ENCODE data around the gene OPHN1. TPM values are rescaled to one million over a fixed set of nuclear protein-coding genes. Genes with fewer than 3 reads are reported as not detected.

The OPHN1 gene
- total RNA-seq, 1 donor from 2014 or later, result 0.04 TPM

DNA sequence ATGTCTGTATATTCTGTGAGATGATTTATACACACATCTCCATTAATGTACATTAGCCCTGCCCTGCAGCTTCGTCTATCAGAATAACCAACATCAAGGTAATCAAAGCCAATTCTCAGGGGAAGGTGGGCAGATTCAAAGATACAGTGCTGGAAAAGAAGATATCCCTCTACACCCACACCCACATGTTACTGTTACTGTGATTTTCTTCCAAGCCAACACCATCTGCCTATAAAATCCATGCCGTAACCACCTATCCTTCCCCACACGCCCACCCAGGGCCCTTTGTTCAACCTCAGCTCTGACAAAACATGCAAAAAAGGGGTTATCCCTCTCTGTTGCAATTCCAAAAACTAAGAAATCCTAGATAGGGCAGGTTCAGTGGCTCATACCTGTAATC, 20.0 kb downstream of the OPHN1 start:
- H3K9me3 Mint-ChIP-seq, result no peaks in the 10 kb centered on the region
- H3K36me3 Mint-ChIP-seq (ENCODE audit: low read depth), result no peaks in the 10 kb centered on the region
- H3K27me3 Mint-ChIP-seq, result no peaks in the 10 kb centered on the region
- no peaks in the 10 kb centered on the region for H3K4me1 Mint-ChIP-seq
- ChIA-PET POLR2A (no interaction called here), CTCF (no interaction called here)
- intact Hi-C loops (cut with micrococcal nuclease), result loop anchor here (10.0 kb wide), 1 partner anchor 58 kb away; no protein-coding TSS in a partner anchor
- TF ChIP-seq, protein P1, sequence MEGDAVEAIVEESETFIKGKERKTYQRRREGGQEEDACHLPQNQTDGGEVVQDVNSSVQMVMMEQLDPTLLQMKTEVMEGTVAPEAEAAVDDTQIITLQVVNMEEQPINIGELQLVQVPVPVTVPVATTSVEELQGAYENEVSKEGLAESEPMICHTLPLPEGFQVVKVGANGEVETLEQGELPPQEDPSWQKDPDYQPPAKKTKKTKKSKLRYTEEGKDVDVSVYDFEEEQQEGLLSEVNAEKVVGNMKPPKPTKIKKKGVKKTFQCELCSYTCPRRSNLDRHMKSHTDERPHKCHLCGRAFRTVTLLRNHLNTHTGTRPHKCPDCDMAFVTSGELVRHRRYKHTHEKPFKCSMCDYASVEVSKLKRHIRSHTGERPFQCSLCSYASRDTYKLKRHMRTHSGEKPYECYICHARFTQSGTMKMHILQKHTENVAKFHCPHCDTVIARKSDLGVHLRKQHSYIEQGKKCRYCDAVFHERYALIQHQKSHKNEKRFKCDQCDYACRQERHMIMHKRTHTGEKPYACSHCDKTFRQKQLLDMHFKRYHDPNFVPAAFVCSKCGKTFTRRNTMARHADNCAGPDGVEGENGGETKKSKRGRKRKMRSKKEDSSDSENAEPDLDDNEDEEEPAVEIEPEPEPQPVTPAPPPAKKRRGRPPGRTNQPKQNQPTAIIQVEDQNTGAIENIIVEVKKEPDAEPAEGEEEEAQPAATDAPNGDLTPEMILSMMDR (IDR thresholded peaks at IDR 0.05), result no peak
- H3K4me3 Mint-ChIP-seq, result no peak overlapping the region
- DNase-seq (no peak), ATAC-seq (ENCODE audit: low read depth) (no peak)
- H3K27ac Mint-ChIP-seq, result no peak overlapping the region

DNA sequence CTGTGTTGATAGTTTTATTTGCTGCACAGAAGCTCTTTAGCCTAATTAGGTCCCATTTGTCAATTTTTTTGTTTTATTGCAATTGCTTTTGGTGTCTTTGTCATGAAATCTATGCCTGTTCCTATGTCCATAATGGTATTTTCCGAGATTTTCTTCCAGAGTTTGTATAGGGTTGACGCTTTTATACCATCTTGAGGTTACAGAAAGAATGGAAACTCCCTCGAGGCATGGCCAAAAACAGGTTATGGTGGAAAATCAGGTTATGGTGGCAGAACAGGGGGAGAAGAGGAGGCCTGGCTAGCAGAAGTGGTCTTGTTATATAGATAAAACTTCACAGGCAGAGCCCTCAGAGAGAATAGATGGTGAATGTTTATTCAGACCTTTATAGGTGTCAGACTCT, 21.6 kb downstream of the OPHN1 start:
- Mint-ChIP-seq H3K9me3 (no peaks in the 10 kb centered on the region), H3K27me3 (no peaks in the 10 kb centered on the region), H3K27ac (no peak overlapping the region), H3K4me1 (no peaks in the 10 kb centered on the region), H3K4me3 (no peak overlapping the region), H3K36me3 (ENCODE audit: low read depth) (no peaks in the 10 kb centered on the region)
- ATAC-seq (ENCODE audit: low read depth) (no peak), DNase-seq (no peak)
- intact Hi-C loops (cut with micrococcal nuclease), result loop anchor here (10.0 kb wide), 1 partner anchor 57 kb away; no protein-coding TSS in a partner anchor
- ChIA-PET CTCF (no interaction called here), POLR2A (no interaction called here)
- TF ChIP-seq, protein P1 (IDR thresholded peaks at IDR 0.05), result no peak

DNA sequence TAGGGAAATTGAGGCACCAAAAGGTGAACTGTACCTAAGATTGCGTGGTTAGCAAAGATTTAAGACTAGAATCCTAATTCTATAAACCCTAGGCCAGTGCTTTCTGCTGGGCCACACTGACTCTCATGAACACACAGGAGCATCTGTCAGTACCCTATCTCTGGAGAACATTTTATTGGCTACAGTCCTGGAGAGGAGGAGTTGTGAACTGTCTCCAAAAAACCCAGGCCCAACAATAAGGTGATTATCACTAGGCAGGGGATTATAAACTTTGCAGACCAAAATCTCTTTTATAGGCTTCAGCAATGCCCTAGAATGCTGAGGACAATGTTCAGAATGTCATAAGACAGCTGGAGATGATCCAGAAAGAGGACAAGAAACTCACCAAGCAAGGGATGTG, 24.1 kb downstream of the OPHN1 start:
- no peaks in the 10 kb centered on the region for H3K4me1 Mint-ChIP-seq
- ATAC-seq (ENCODE audit: low read depth), result no peak

DNA sequence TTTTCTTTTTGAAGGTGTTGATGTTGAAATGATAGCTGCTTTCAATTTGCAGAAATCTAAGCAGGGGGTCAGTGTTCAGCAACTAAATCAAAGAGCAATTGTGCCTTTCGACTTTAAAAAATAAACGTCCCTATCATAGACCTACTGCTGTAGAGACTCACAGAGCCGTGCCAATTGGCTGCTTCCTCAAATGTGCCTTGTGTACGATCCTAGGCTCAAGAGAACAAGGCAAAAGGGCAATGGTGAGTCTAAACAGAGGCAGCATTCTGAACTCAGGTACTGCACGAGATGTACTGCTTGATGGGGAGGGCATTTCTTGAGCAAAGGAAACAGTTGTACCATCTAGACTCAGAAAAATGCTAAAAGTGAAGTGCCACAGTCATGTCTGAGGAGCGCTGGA, 29.8 kb downstream of the OPHN1 start:
- Mint-ChIP-seq H3K4me1 (no peaks in the 10 kb centered on the region), H3K27ac (no peak overlapping the region), H3K27me3 (no peaks in the 10 kb centered on the region), H3K4me3 (no peak overlapping the region), H3K9me3 (no peaks in the 10 kb centered on the region), H3K36me3 (ENCODE audit: low read depth) (no peaks in the 10 kb centered on the region)
- CTCF ChIA-PET, result no interaction called here
- no peak for ATAC-seq (ENCODE audit: low read depth)
- intact Hi-C loops (cut with micrococcal nuclease), result no loop called here
- TF ChIP-seq, protein P1 (IDR thresholded peaks at IDR 0.05), result no peak
- POLR2A ChIA-PET, result no interaction called here
- DNase-seq, result no peak

More for the DNA sequence above, 24.1 kb downstream of the OPHN1 start:
- intact Hi-C loops (cut with micrococcal nuclease), result no loop called here
- Mint-ChIP-seq H3K36me3 (ENCODE audit: low read depth) (no peaks in the 10 kb centered on the region), H3K27me3 (no peaks in the 10 kb centered on the region), H3K27ac (no peak overlapping the region), H3K9me3 (no peaks in the 10 kb centered on the region), H3K4me3 (no peak overlapping the region)
- CTCF ChIA-PET, result no interaction called here
- TF ChIP-seq, protein P1 (IDR thresholded peaks at IDR 0.05), result no peak
- DNase-seq, result no peak
- POLR2A ChIA-PET, result no interaction called here

DNA sequence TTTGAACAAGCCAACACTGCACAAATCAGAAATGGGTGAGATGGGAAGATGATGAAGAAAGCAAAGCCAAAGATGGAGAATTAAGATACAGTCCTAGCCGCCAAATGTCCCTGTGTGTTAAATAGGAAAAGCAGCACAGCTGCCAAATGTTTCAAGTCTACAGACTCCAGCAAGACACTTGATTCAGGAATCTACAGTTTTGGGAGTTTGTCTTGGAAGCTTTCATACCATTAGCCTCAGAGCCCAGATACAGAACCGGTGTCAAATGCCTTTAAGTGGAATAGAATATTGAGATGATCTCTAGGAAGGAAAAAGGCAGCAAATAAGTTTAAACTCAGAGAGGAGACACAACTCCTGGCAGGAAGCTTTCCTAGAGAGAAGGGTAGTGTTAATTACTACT, 30.3 kb downstream of the OPHN1 start:
- ChIA-PET CTCF (no interaction called here), POLR2A (no interaction called here)
- no peak for DNase-seq
- Mint-ChIP-seq H3K27ac (no peak overlapping the region), H3K36me3 (ENCODE audit: low read depth) (no peaks in the 10 kb centered on the region), H3K9me3 (no peaks in the 10 kb centered on the region), H3K27me3 (no peaks in the 10 kb centered on the region), H3K4me3 (no peak overlapping the region), H3K4me1 (no peaks in the 10 kb centered on the region)
- intact Hi-C loops (cut with micrococcal nuclease), result no loop called here
- TF ChIP-seq, protein P1 (IDR thresholded peaks at IDR 0.05), result no peak
- no peak for ATAC-seq (ENCODE audit: low read depth)
